SK-N-SH (cell line): ENCODE results near the gene TRMT1.

Experiments
- CTCF ChIP-seq: fragments of 200-600 bp; sonication (generic); IDR thresholded peaks from 2 replicates; pipeline ENCODE4 v1.6.1; 2017; ENCODE audit warnings: antibody characterized with exemption, mild to moderate bottlenecking, moderate library complexity
- RXRA ChIP-seq: IDR thresholded peaks from 2 replicates; pipeline ENCODE4 v1.4.0; 2012; ENCODE audit warnings: low read depth, mild to moderate bottlenecking, borderline replicate concordance

DNA sequence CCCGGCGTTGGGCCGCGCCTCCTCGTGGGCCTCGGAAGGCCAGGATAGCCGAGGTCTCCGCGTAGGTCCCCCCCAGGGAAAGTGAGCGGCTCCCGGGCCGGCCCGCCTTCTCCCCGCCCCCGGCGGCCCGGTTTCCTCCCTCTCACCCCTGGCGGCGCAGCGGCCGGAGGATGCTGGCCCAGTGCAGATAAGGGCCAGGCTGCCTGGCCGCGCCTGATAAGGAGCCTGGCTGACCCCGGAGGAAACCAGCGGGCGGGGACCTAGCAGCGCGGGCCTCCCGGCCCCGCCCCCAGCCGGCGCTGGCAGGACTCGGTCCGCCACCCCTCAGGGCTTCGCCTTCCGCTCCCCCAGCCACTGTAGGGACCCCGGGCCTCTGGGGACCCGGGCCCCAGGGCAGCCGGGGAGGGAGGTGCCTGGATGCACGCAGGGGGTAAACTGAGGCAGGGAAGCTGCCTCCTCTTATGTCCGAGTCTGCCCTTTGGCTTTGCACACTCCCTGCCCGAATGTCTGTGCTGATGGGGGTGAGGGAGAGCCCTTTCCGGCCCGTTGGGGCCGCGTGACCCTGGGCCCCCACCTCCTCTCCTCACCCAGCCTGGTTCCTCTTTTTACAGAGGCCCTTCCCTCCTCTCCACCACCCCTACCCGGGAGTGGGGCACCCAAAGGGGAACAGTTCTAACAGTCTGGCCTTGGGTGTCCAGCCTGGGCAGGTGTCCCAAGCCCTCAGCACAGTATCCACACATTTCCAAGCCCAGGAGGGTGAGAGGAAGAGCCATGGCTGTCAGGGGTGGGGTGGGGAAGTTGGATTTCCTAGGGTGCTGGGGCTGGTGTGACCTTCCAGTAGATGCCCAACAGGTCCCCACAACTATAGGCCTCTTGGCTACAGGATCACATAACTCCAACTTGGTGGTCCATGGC, 13.6 kb downstream of the TRMT1 start, which contains the start of gene LYL1:
- TF ChIP-seq CTCF = no peak
- TF ChIP-seq RXRA = no peak
